SK-N-MC (cell line): ENCODE results near the gene PRKG1.

ENCODE experiments used
- EZH2 ChIP-seq: fragments of 200-600 bp; sonication (generic); IDR thresholded peaks from one replicate; pipeline ENCODE4 v1.6.1; 2017; ENCODE audit warnings: antibody characterized with exemption
- FOXP2 ChIP-seq: optimal IDR thresholded peaks from 2 replicates; pipeline ENCODE3; 2011; ENCODE audit warnings: mild to moderate bottlenecking, moderate library complexity; ENCODE audit not compliant: insufficient read depth; ENCODE audit errors: extremely low read length, control extremely low read depth
- POLR2AphosphoS5 ChIP-seq: IDR thresholded peaks from 2 replicates; pipeline ENCODE4 v1.6.1; 2012; ENCODE audit warnings: mild to moderate bottlenecking, low read depth, low read length, borderline replicate concordance

GRCh38 chr10:51087114-51087513, 12.8 kb downstream of the PRKG1 start:
- TF ChIP-seq EZH2 (no peak), POLR2AphosphoS5 (no peak), FOXP2 (no peak)
